Measurements from ENCODE around the gene ZNF654. TPM values are rescaled to one million over a fixed set of nuclear protein-coding genes. Genes with fewer than 3 reads are reported as not detected.

The ZNF654 gene
- polyA plus RNA-seq, 3 donors = 3.0 to 7.2 (median 4.8) TPM

DNA sequence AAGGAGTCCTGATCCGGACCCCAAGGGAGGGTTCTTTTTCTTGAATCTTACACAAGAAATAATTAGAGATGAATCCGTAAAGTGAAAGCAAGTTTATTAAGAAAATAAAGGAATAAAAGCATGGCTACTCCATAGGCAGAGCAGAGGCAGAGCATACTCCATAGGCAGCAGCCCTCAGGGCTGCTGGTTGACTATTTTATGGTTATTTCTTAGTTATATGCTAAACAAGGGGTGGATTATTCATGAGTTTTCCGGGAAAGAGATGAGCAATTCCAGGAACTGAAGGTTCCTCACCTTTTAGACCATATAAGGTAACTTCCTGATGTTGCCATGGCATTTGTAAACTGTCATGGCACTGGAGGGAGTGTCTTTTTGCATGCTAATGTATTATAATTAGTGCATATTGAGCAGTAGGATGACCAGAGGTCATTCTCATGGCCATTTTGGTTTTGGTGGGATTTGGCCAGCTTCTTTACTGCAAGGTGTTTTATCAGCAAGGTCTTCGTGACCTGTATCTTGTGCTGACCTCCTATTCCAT, 132.9 kb downstream of the ZNF654 start:
- no peak overlapping the region for H3K4me2 ChIP-seq (replicated peaks; ENCODE audit: extremely low read depth, low read length, poor library complexity, severe bottlenecking)
- DNase-seq = no peak
- no peaks in the 10 kb centered on the region for H3K27me3 ChIP-seq (ENCODE audit: control insufficient read depth in 2 of 2, insufficient read depth in 2 of 2, low read length in 2 of 2)
- H3K27me3 Mint-ChIP-seq (ENCODE audit: low read depth in 3 of 3) = peaks cover 0 to 2% (median 0%) of the 10 kb centered on the region in 3 donors
- H3K27ac ChIP-seq (ENCODE audit: low read depth in 1 of 2, low read length in 2 of 2) = no peak overlapping the region
- H3K4me1 Mint-ChIP-seq = no peaks in the 10 kb centered on the region
- H3K4me3 Mint-ChIP-seq = no peak overlapping the region
- intact Hi-C loops (cut with micrococcal nuclease) = no loop called here
- H3K9me3 Mint-ChIP-seq = peaks cover 0 to 17% (median 3%) of the 10 kb centered on the region in 7 donors
- H4K20me1 ChIP-seq (ENCODE audit: insufficient read depth, low read length) = no peaks in the 10 kb centered on the region
- no peak overlapping the region for H3K27ac Mint-ChIP-seq
- no peak overlapping the region for H3K4me3 ChIP-seq (replicated peaks in 1 of 3; ENCODE audit: low read depth in 2 of 3, low read length in 3 of 3)
- H3K36me3 ChIP-seq (replicated peaks in 1 of 2; ENCODE audit: control insufficient read depth in 1 of 2, insufficient read depth in 2 of 2, low read length in 2 of 2) = no peaks in the 10 kb centered on the region
- no peaks in the 10 kb centered on the region for H3K79me2 ChIP-seq (ENCODE audit: insufficient read depth, low read length)
- no peaks in the 10 kb centered on the region for H3K9me3 ChIP-seq (replicated peaks in 1 of 2; ENCODE audit: control insufficient read depth in 1 of 2, insufficient read depth in 1 of 2, low read length in 2 of 2)
- TF ChIP-seq, protein P1, sequence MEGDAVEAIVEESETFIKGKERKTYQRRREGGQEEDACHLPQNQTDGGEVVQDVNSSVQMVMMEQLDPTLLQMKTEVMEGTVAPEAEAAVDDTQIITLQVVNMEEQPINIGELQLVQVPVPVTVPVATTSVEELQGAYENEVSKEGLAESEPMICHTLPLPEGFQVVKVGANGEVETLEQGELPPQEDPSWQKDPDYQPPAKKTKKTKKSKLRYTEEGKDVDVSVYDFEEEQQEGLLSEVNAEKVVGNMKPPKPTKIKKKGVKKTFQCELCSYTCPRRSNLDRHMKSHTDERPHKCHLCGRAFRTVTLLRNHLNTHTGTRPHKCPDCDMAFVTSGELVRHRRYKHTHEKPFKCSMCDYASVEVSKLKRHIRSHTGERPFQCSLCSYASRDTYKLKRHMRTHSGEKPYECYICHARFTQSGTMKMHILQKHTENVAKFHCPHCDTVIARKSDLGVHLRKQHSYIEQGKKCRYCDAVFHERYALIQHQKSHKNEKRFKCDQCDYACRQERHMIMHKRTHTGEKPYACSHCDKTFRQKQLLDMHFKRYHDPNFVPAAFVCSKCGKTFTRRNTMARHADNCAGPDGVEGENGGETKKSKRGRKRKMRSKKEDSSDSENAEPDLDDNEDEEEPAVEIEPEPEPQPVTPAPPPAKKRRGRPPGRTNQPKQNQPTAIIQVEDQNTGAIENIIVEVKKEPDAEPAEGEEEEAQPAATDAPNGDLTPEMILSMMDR (IDR thresholded peaks at IDR 0.05) = no peak
- WGBS (ENCODE audit: insufficient coverage) = 0% methylated on average over 1 of the region's 4 CpGs
- H3K9ac ChIP-seq (ENCODE audit: insufficient read depth, low read length, poor library complexity, severe bottlenecking) = no peak overlapping the region
- no peak overlapping the region for H2AFZ ChIP-seq (ENCODE audit: insufficient read depth, low read depth, low read length, poor library complexity, severe bottlenecking)
- H3K36me3 Mint-ChIP-seq = no peaks in the 10 kb centered on the region
- no peaks in the 10 kb centered on the region for H3K4me1 ChIP-seq (ENCODE audit: control insufficient read depth in 1 of 2, insufficient read depth in 2 of 2, low read length in 2 of 2)

DNA sequence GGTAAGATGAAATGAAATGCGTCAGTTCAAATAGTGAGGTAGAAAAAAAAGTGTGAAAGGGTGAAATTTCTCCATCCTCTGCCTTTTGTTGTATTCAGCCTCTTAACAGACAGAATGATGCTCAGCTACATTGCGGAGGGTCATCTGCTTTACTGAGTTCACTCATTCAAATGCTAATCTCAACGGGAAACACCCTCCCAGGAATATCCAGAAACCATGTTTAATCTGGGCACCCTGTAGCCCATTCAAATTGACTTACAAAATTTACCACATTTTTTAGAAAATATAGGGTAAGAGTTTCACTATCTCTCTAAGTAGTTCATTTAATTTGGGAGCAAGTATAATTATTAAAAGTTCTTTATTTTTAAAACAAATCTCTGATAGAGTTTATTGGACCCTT, 133.6 kb downstream of the ZNF654 start:
- H3K9ac ChIP-seq (ENCODE audit: insufficient read depth, low read length, poor library complexity, severe bottlenecking) = no peak overlapping the region
- no peak overlapping the region for H3K4me3 ChIP-seq (replicated peaks in 1 of 3; ENCODE audit: low read depth in 2 of 3, low read length in 3 of 3)
- no peaks in the 10 kb centered on the region for H3K36me3 Mint-ChIP-seq
- peaks cover 0 to 17% (median 3%) of the 10 kb centered on the region in 7 donors for H3K9me3 Mint-ChIP-seq
- H3K4me1 ChIP-seq (ENCODE audit: control insufficient read depth in 1 of 2, insufficient read depth in 2 of 2, low read length in 2 of 2) = no peaks in the 10 kb centered on the region
- no peak overlapping the region for H3K27ac Mint-ChIP-seq
- no peak overlapping the region for H3K27ac ChIP-seq (ENCODE audit: low read depth in 1 of 2, low read length in 2 of 2)
- no peak overlapping the region for H3K4me2 ChIP-seq (replicated peaks; ENCODE audit: extremely low read depth, low read length, poor library complexity, severe bottlenecking)
- H3K36me3 ChIP-seq (replicated peaks in 1 of 2; ENCODE audit: control insufficient read depth in 1 of 2, insufficient read depth in 2 of 2, low read length in 2 of 2) = no peaks in the 10 kb centered on the region
- no peak overlapping the region for H3K4me3 Mint-ChIP-seq
- H3K27me3 ChIP-seq (ENCODE audit: control insufficient read depth in 2 of 2, insufficient read depth in 2 of 2, low read length in 2 of 2) = no peaks in the 10 kb centered on the region
- WGBS (ENCODE audit: insufficient coverage) = no CpG with 5 or more reads among the region's 3 CpGs
- no peaks in the 10 kb centered on the region for H3K4me1 Mint-ChIP-seq
- no peaks in the 10 kb centered on the region for H3K27me3 Mint-ChIP-seq (ENCODE audit: low read depth in 3 of 3)
- H4K20me1 ChIP-seq (ENCODE audit: insufficient read depth, low read length) = no peaks in the 10 kb centered on the region
- intact Hi-C loops (cut with micrococcal nuclease) = no loop called here
- TF ChIP-seq, protein P1 (IDR thresholded peaks at IDR 0.05) = no peak
- no peak overlapping the region for H2AFZ ChIP-seq (ENCODE audit: insufficient read depth, low read depth, low read length, poor library complexity, severe bottlenecking)
- H3K79me2 ChIP-seq (ENCODE audit: insufficient read depth, low read length) = no peaks in the 10 kb centered on the region
- DNase-seq = no peak
- H3K9me3 ChIP-seq (replicated peaks in 1 of 2; ENCODE audit: control insufficient read depth in 1 of 2, insufficient read depth in 1 of 2, low read length in 2 of 2) = no peaks in the 10 kb centered on the region

Other genes with a start within 250 kb of the ZNF654 start
- 10 to 100 TPM; 61.0 to 82.4 (median 68.7) TPM for gene CGGBP1, start 250 bp upstream of the ZNF654 start, polyA plus RNA-seq
- gene C3orf38, start 90.7 kb downstream of the ZNF654 start, polyA plus RNA-seq = 10 to 100 TPM in 2 of 3 donors, 1 to 10 TPM in 1; 9.1 to 25.4 (median 24.9) TPM